HG03095 (cell line): Measurements from ENCODE around the gene SUN1.
"Not testable (repeated sequence)": the region's sequence is repeated elsewhere in the genome, so short reads cannot be mapped to it uniquely, and the experiment has no call there.

Experiments used
- ATAC-seq: cut with Tn5 transposase; IDR thresholded peaks from one replicate; pipeline ENCODE4 v1.9.1; 2021; ENCODE audit warnings: moderate library complexity; ENCODE audit not compliant: unreplicated experiment

SUN1 gene

DNA sequence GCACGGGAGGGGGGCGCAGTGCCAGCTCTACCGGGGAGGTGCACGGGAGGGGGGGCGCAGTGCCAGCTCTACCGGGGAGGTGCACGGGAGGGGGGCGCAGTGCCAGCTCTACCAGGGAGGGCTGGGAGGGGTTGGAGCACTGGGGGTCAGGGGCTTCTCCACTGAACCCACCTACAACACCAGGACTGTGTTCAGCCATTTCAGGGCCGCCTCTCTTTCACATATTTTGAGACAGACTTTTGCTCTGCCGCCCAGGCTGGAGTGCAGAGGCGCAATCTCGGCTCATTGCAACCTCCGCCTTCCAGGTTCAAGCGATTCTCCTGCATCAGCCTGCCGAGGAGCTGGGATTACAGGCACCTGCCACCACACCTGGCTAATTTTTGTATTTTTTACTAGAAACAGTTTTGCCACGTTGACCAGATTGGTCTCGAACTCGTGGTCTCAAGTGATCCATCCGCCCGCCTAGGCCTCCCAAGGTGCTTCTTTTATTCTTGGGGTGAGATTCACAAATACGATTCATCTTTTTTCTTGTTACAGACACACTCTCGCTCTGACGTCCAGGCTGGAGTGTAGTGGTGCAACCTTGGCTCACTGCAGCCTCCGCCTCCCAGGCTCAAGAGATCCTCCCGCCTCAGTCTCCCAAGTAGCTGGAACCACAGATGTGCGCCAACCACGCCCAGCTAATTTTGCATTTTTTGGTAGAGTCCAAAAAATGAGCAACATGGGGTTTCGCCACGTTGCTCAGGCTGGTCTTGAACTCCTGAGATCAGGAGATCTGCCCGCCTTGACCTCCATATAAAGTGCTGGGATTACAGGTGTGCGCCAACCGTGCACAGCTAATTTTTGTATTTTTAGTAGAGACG is 85.2 kb downstream of the SUN1 start:
- ATAC-seq, result no peak

DNA sequence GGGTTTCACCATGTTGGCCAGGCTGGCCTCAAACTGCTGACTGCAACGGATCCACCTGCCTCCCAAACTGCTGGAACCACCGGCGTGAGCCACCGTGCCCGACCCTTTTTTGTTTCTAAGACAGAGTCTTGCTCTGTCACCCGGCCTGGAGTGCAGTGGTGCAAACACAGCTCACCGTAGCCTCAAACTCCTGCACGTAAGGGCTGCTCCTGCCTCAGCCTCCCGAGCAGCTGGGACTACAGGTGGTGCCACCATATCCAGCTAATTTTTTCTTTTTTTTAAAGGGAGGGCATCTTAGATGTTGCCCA is 85.8 kb downstream of the SUN1 start:
- ATAC-seq, result no peak

DNA sequence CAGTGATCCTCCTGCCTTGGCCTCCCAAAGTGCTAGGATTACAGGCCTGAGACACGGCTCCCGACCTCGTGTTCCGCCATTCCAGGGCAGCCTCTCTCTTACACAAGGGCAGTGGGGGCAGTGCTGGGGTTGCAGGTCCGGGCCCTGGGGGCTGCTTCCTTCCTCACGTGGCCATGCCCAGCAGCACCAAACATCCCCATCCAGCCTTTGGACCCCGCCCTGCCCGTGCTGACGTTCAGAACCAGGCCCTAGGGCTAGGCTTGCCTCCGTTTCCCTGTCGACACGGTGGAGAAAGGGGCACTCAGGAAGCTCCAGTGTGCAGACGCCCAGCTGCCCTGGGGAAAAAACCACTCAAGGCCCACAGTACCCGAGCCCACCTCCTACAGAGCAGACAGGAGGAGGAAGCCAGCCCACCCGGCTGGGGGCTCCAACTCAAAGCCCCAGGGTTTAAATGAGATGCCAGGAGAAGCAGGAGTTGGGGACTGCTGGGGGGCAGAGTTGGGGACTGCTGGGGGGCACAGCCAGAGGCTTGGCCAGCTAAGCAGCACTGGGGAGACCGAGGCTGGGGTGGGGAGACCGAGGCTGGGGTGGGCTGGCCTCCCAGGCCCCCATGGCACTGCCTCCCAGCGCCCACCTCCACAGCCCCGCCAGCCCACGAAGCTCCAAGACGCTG is 86.3 kb downstream of the SUN1 start:
- ATAC-seq, result no peak

DNA sequence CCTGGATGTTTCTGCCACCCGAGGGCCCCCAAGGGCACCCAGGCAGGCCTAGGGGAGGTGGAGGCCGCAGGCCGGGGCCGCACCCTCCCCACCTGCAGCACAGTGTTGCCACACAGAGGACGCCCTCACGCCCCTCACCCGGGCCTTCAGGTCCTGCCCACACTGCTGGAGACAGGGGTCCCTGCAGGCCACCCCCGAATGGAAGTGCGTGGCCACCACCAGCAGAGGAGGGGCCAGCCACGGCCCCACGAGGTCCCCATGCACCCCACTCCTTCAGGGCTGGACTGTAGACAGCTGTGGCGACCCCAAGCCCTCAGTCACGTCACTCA is 86.8 kb downstream of the SUN1 start:
- no peak for ATAC-seq

DNA sequence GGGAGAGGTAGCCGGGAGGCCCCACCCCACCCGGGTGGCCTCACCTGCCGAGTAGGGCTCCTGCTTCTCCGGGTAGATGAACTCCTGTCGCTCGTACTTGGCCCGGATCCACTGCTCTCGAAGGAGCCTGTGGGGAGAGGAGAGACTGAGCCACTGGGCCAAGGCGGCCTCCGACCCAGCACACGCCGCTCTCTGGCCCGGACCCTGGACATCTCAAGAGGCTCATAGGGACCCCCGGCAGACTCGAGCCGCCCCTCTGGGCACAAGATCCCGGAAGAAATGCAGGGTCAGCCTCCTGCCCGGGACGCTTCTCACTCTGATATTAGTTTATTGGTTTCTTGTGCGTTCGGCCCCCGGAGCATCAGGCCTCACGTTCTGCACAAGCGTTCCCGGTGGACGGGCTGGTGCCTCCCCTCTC is 87.7 kb downstream of the SUN1 start:
- ATAC-seq, result no peak

DNA sequence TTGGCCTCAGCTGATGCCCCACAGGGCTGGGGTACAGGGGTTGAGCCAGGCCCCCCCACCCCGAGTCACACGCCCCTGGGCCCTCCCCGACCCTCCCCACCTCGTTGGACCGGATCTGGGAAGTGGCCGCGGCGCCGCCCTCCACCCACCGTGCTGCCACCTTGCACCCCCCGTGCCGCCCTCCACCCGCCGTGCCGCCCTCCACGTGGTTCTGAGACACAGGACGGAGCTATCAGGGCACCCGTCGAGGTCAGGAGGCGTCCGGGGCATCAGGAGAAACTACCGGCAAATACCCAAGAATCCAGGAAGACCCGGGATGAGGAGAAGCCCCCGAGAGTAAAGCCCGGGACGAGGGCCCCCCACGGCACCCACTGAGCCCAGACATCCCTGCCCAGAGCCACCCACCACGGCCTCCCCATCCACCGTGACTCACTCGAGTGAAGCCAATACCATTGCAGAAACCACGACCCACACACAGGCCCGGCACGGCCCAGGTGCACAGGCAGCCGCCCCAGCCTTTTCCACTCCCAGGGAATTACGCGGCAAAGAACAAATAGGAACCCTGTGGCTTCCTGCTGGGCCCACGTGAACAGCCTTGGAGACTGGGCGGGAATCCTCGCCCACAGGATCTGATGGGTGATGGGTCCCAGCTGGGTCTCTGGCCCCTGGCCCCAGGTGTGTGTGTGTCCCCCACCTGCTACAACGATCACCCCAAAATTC is 88.2 kb downstream of the SUN1 start:
- ATAC-seq, result no peak

DNA sequence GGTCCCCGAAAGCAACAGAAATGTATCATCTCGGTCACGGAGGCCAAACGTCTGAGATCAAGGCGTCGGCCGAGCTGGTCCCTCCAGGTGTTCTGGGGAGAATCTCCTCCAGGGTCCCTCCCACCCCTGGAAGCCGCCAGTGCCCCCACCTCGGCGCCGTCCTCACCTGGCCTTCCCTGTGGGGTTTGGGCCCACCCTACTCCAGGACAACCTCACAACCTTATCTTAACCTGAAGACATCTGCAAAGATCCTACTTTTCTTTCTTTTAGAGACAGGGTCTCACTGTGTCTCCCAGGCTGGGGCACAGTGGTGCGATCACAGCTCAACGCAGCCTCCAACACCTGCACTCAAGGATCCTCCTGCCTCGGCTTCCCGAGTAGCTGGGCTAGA is 88.8 kb downstream of the SUN1 start:
- no peak for ATAC-seq

DNA sequence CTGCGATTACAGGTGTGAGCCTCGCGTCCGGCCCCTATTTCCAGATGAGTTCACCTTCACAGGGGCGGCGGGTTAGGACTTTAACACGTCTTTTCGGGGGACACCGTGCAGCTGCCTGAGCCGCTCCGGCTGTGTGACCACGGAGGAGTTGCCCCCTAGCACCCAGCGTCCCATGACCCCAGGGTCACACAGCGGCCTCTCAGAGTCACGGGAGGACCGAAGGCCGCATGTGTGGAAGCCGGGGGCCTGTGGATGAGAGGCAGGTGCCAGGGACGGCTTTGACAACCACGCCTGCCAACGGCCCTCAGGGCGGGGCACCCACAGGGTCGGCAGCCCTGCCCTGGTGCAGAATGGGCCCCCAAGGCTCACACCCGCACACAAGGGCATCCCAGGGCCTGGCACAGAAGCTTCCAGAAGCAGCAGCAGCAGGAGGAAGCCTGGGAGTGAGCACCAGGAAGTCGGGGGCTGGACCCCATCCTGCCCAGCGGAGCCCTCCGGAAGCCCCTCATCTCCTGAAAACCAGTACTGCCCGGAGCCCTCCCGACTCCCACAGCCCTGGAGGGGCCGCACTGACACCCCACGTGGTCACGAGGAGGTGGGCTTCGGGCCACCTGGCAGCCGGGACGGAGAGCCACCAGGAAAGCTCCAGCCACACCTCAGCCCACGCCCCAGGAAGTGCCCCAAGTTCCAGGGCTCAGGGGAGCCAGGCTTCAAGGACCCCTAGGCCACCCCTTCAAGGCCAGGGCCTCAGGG is 89.5 kb downstream of the SUN1 start:
- no peak for ATAC-seq

DNA sequence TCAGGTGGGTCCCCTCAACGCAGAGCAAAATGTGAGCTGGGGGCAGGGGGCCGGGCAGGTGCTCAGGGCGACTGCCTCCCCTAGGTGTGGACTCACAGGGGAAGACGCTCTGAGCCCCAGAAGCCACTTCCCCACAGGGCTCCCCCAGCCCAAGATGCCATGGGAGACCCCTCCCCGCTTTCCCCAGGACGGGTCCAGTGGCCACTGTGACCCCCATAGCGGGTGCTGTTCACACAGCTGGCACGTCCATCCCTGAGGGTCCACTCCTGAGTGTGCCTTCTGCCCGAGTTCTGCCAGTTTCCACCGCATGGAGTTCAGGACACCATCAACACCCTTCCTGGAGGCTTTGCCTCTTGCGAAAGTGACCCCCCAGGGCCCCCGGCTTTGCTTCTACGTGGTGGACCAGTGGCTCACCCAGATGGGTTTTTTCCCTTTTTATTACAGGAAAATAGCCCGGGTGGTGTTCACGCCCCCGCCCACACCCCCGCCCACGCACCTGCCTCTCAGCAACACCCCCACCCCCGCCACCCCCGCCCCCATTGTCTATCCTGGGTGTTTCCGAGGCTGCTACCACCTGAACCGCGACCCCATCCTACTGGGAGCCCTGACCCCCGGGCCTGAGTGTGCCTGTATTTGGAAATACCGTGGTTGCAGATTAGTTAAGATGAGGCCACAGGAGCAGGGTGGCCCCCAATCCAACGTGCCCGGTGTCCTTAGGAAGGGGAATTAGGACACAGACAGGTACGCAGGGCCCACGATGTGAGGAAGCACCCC is 90.2 kb downstream of the SUN1 start:
- no peak for ATAC-seq

DNA sequence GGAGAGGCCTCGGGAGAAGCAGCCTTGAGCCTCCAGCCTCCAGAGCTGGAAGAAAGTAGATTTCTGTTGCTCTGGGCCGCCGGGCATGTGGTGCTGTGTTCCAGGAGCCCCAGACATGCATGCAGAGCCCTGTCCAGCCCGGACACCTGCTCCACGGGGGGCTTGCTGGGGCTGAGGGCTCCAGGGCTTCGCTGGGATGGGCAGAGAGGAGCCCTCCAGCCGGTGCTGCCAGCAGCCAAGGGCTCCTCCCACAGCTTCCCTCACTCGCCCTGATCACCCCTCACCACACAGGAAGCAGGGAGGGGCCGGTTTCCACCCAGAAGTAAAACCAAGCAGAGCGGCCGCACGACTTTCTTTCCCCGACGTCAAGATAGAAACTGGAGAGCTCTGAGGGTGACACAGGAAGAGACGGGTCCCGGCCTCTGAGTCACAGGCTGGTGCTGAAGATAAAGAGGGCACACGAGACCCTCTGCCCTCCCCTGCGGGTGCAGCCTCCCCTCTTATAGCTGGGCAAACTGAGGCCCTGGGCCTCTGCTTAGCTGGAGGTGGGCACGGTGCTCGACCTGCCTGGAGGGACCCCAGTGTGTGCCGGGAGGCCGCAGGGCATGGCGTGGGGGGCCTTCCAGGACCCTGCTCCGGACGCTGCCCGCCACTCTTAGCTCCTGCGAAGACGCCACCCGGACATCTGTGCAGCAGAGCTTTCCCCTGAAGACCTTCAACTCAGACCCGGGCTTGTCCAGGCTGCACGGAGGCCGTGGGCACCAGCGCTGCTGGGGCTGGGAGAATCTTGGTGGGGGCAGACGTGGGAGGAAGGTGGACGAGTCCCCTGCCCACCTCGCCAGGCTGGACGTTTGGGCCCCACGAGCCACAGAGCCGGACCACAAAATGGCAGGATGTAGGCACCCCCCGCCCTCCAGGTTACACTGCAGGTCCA is 91.1 kb downstream of the SUN1 start:
- ATAC-seq, result peak; percentile 76

DNA sequence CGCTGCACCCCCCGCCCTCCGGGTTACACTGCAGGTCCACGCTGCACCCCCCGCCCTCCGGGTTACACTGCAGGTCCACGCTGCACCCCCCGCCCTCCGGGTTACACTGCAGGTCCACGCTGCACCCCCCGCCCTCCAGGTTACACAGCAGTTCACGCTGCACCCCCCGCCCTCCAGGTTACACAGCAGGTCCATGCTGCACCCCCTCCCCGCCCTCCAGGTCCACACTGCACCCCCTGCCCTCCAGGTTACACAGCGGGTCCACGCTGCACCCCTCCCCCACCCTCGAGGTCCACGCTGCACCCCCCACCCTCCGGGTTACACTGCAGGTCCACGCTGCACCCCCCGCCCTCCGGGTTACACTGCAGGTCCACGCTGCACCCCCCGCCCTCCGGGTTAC is 91.8 kb downstream of the SUN1 start:
- ATAC-seq, result not testable (repeated sequence)
